ENCODE measurements around the gene PCGF3. TPM values are rescaled to one million over a fixed set of nuclear protein-coding genes. Genes with fewer than 3 reads are reported as not detected.

The PCGF3 gene
- total and polyA plus RNA-seq, 12 donors: 17.5 to 50.8 (median 21.9) TPM

GRCh38 chr4:721261-722168 lies 15.9 kb downstream of the PCGF3 start:
- DNase-seq: peak; percentile 36 to 60
- ATAC-seq: peak; percentile 16 to 60 (median 42)
- Histone ChIP-seq H3K4me3 (no peak overlapping the region), H3K27me3 (no peaks in the 10 kb centered on the region), H3K36me3 (peaks cover 0 to 15% (median 0%) of the 10 kb centered on the region in 9 donors), H3K4me1 (peaks cover 3 to 36% (median 27%) of the 10 kb centered on the region in 9 donors), H3K9me3 (no peaks in the 10 kb centered on the region), H3K27ac (peak overlapping the region in 4 of 10 donors; percentile 6 to 56 (median 26))
- 55 to 58% methylated on average over 31 of the region's 31 CpGs for WGBS, 2 donors
- intact Hi-C loops (cut with DNase I): no loop called here
- TF ChIP-seq CTCF (IDR thresholded peaks at IDR 0.05): no peak

- Histone ChIP-seq H3K9me3 (no peaks in the 10 kb centered on the region), H3K4me1 (peaks cover 3 to 42% (median 32%) of the 10 kb centered on the region in 9 donors), H3K4me3 (no peak overlapping the region), H3K27ac (no peak overlapping the region), H3K36me3 (peaks cover 0 to 15% (median 0%) of the 10 kb centered on the region in 9 donors), H3K27me3 (no peaks in the 10 kb centered on the region)
- TF ChIP-seq CTCF (IDR thresholded peaks at IDR 0.05): no peak
- WGBS, 2 donors: 95 to 96% methylated on average over 39 to 47 of the region's 47 CpGs
- peak in 1 of 2 donors; percentile 10 for DNase-seq
- no peak for ATAC-seq
- intact Hi-C loops (cut with DNase I): no loop called here
These were observed 16.6 kb downstream of the PCGF3 start for GRCh38 chr4:722169-722725.

GRCh38 chr4:722851-723360 lies 17.3 kb downstream of the PCGF3 start:
- H3K9me3 ChIP-seq: no peaks in the 10 kb centered on the region
- ATAC-seq: no peak
- peaks cover 0 to 15% (median 0%) of the 10 kb centered on the region in 9 donors for H3K36me3 ChIP-seq
- no peaks in the 10 kb centered on the region for H3K27me3 ChIP-seq
- H3K4me3 ChIP-seq: no peak overlapping the region
- TF ChIP-seq CTCF (IDR thresholded peaks at IDR 0.05): no peak
- no peak overlapping the region for H3K27ac ChIP-seq
- 97 to 98% methylated on average over 52 to 61 of the region's 61 CpGs for WGBS, 2 donors
- DNase-seq: no peak
- intact Hi-C loops (cut with DNase I): no loop called here
- H3K4me1 ChIP-seq: peaks cover 3 to 42% (median 29%) of the 10 kb centered on the region in 9 donors

DNA sequence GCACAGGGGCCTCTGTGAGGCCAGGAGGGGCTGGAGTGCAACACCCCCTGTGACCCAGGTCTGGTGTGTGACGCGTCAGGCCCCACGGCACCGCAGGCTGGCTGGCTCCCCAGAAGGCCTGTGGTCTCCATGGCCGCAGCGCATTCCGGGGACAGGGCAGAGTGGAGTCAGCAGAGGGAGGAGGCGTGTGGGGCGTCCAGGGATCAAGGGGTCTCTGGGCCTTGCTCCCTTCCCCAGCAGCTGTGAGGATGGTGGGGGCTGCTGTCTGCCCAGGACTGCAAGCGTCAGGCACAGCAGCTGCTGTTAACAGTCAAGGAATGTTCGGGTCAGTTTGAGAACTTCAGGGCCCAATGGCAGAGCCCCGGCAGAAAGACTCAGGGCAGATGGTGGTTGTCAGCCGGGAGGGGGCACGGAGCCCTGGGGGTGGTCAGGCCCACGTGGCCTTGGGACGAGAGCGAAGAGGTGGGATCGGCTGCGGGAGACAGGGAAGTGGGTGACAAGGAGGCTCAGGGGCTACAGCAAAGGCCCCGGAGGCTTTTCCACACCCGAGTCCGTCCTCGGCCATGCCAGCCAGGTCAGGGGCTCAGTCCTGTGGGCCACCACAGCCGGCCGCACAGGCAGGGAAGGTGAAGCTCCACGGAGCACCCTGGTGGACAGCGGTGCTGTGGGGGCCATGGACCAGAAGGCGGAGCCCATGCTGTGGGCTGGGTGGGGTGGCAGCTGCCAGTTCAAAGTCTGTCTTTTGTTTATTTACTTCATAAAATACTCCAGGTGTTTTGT lies 18.3 kb downstream of the PCGF3 start:
- 86 to 90% methylated on average over 28 of the region's 28 CpGs for WGBS, 2 donors
- H3K4me3 ChIP-seq: no peak overlapping the region
- ATAC-seq: no peak
- no peak for TF ChIP-seq CTCF (IDR thresholded peaks at IDR 0.05)
- intact Hi-C loops (cut with DNase I): no loop called here
- DNase-seq: no peak
- no peaks in the 10 kb centered on the region for H3K9me3 ChIP-seq
- H3K4me1 ChIP-seq: peaks cover 3 to 40% (median 26%) of the 10 kb centered on the region in 9 donors
- H3K27me3 ChIP-seq: no peaks in the 10 kb centered on the region
- H3K27ac ChIP-seq: no peak overlapping the region
- H3K36me3 ChIP-seq: peaks cover 0 to 22% (median 0%) of the 10 kb centered on the region in 9 donors
